ENCODE measurements around the gene CCDC85C.

- no peak for TF ChIP-seq CTCF (conservative IDR thresholded peaks at IDR 0.05; ENCODE audit: low read depth, low read length)
- TF ChIP-seq EZH2phosphoT487 (IDR thresholded peaks at IDR 0.05; ENCODE audit: borderline replicate concordance, low read length): no peak
Measured at GRCh38 chr14:99452968-99453367, 151.0 kb downstream of the CCDC85C start.

All from PC-3 (cell line).